OCI-LY1 (cell line): Measurements from ENCODE around the gene UBE2C.

Experiments
- CTCF ChIP-seq: fragments of 200-600 bp; sonication (generic), shearing (Covaris generic); IDR thresholded peaks from 2 replicates; pipeline ENCODE4 v1.5.1; 2017; ENCODE audit warnings: mild to moderate bottlenecking, antibody characterized with exemption, low read length, moderate library complexity, mixed read lengths
- EZH2 ChIP-seq: fragments of 200-600 bp; sonication (generic), shearing (Covaris generic); IDR thresholded peaks from 2 replicates; pipeline ENCODE4 v1.8.0; 2017; ENCODE audit warnings: borderline replicate concordance, mixed run types, mild to moderate bottlenecking, antibody characterized with exemption, low read length, moderate library complexity, mixed read lengths

- TF ChIP-seq CTCF (no peak), EZH2 (no peak)
Observed at GRCh38 chr20:45835329-45835765, 22.9 kb downstream of the UBE2C start.
